CD4-positive, alpha-beta T cell treated with Interleukin-6 at 100 ng/mL for 8 hours (primary cell): ENCODE results near the gene INPP4A.

Experiments used
- DNase-seq: peaks from one replicate; pipeline ENCODE4 v3.0.0-alpha.2; 2020; ENCODE audit warnings: mixed read lengths, low spot score

Gene INPP4A

GRCh38 chr2:98564541-98565132 is 120.0 kb downstream of the INPP4A start:
- DNase-seq, result no peak

GRCh38 chr2:98565286-98565860 is 120.7 kb downstream of the INPP4A start:
- no peak for DNase-seq

GRCh38 chr2:98565941-98566340 is 121.3 kb downstream of the INPP4A start:
- DNase-seq, result no peak

GRCh38 chr2:98568161-98568956 is 123.7 kb downstream of the INPP4A start:
- no peak for DNase-seq

GRCh38 chr2:98569197-98569793 is 124.6 kb downstream of the INPP4A start:
- DNase-seq, result peak; percentile 49

- no peak for DNase-seq
Observed at GRCh38 chr2:98569915-98570314, 125.3 kb downstream of the INPP4A start.

- no peak for DNase-seq
Observed at GRCh38 chr2:98570356-98570755, 125.7 kb downstream of the INPP4A start.

GRCh38 chr2:98571121-98571701 is 126.6 kb downstream of the INPP4A start:
- no peak for DNase-seq

GRCh38 chr2:98571796-98572195 is 127.1 kb downstream of the INPP4A start:
- DNase-seq, result no peak

GRCh38 chr2:98572211-98572610 is 127.6 kb downstream of the INPP4A start:
- DNase-seq, result no peak

- no peak for DNase-seq
Observed at GRCh38 chr2:98572676-98573075, 128.0 kb downstream of the INPP4A start.

- DNase-seq, result no peak
Observed at GRCh38 chr2:98573426-98573825, 128.8 kb downstream of the INPP4A start.

GRCh38 chr2:98576666-98577312 is 132.1 kb downstream of the INPP4A start:
- no peak for DNase-seq

- no peak for DNase-seq
Observed at GRCh38 chr2:98577313-98577712, 132.7 kb downstream of the INPP4A start.

- DNase-seq, result no peak
Observed at GRCh38 chr2:98578231-98578630, 133.6 kb downstream of the INPP4A start.

- DNase-seq, result no peak
Observed at GRCh38 chr2:98579926-98580325, 135.3 kb downstream of the INPP4A start.

GRCh38 chr2:98580656-98581284 is 136.1 kb downstream of the INPP4A start:
- no peak for DNase-seq

- DNase-seq, result no peak
Observed at GRCh38 chr2:98582523-98582922, 137.9 kb downstream of the INPP4A start.

GRCh38 chr2:98583276-98583675 is 138.6 kb downstream of the INPP4A start:
- no peak for DNase-seq

- DNase-seq, result no peak
Observed at GRCh38 chr2:98583816-98584618, 139.4 kb downstream of the INPP4A start.

GRCh38 chr2:98585386-98585785 is 140.7 kb downstream of the INPP4A start:
- no peak for DNase-seq
